Activated CD4-positive, alpha-beta T cell treated with anti-CD3 and anti-CD28 coated beads for 36 hours (primary cell): ENCODE data around the gene USP48. TPM values are rescaled to one million over a fixed set of nuclear protein-coding genes. Genes with fewer than 3 reads are reported as not detected.
A peak's percentile ranks its signal among the peaks of the same experiment; 100 is the strongest.

Source experiments
- ATAC-seq: fragments of 200-7000 bp; cut with Tn5 transposase; one replicate; pipeline ENCODE4 v1.10.0; 2021; ENCODE audit warnings: mild to moderate bottlenecking, moderate library complexity
- CTCF ChIA-PET: fragments of 350-600 bp; sonication (Branson Sonifier 250); formaldehyde crosslinking; loops from one replicate; lab custom pipeline; 2021; ENCODE audit warnings: antibody characterized with exemption; lab: Charles Lee
- POLR2A ChIA-PET: fragments of 350-600 bp; sonication (Branson Sonifier 250); formaldehyde crosslinking; loops from one replicate; lab custom pipeline; 2021; ENCODE audit warnings: antibody characterized with exemption, inconsistent platforms; lab: Charles Lee
- DNase-seq: peaks from one replicate; pipeline ENCODE4 v3.0.0-alpha.2; 2020
- H3K27ac Mint-ChIP-seq: one replicate; pipeline ENCODE4 v1.8.0; 2021; ENCODE audit warnings: mixed read lengths
- H3K27me3 Mint-ChIP-seq: one replicate; pipeline ENCODE4 v1.8.0; 2021; ENCODE audit warnings: mixed read lengths
- H3K36me3 Mint-ChIP-seq: one replicate; pipeline ENCODE4 v1.8.0; 2021; ENCODE audit warnings: low read depth, mixed read lengths
- H3K4me1 Mint-ChIP-seq: one replicate; pipeline ENCODE4 v1.8.0; 2021; ENCODE audit warnings: mixed read lengths
- H3K4me3 Mint-ChIP-seq: one replicate; pipeline ENCODE4 v1.8.0; 2021; ENCODE audit warnings: mild to moderate bottlenecking, moderate library complexity, mixed read lengths
- H3K9me3 Mint-ChIP-seq: one replicate; pipeline ENCODE4 v1.8.0; 2021; ENCODE audit warnings: low read depth, mixed read lengths
- intact Hi-C, 2 experiments: fragments of 100-400 bp; cut with DNase I in 1 of 2; cut with micrococcal nuclease in 1 of 2; formaldehyde crosslinking; loops; one replicate each; pipeline versions ENCODE4 v1.14.2 to v1.15.1; 2022 to 2024; cut with DNase I, micrococcal nuclease
- total RNA-seq, 2 experiments: library from RNA; stranded (reverse); gene quantifications; one replicate each; pipeline ENCODE4 v1.2.3, GENCODE V29; 2021

Gene USP48
- total RNA-seq, 2 experiments from 2014 or later: 66.9 to 81.5 TPM

GRCh38 chr1:21641076-21641475 is 141.9 kb downstream of the USP48 start:
- no peak for DNase-seq
- POLR2A ChIA-PET: no interaction called here
- Mint-ChIP-seq H3K4me3 (no peak overlapping the region), H3K27ac (no peak overlapping the region), H3K36me3 (no peaks in the 10 kb centered on the region), H3K9me3 (no peaks in the 10 kb centered on the region), H3K4me1 (peaks cover 5% of the 10 kb centered on the region), H3K27me3 (peaks cover 6% of the 10 kb centered on the region)
- CTCF ChIA-PET: interaction anchor here (0.5 to 0.8 kb wide), 2 partner anchors 16 to 531 kb away, joined by 3 read pairs; no protein-coding TSS in a partner anchor
- intact Hi-C loops: no loop called here
- no peak for ATAC-seq

- Mint-ChIP-seq H3K4me1 (peaks cover 5% of the 10 kb centered on the region), H3K36me3 (no peaks in the 10 kb centered on the region), H3K4me3 (no peak overlapping the region), H3K27ac (no peak overlapping the region), H3K9me3 (no peaks in the 10 kb centered on the region), H3K27me3 (peaks cover 6% of the 10 kb centered on the region)
- CTCF ChIA-PET: interaction anchor here (0.5 to 0.8 kb wide), 2 partner anchors 17 to 531 kb away, joined by 3 read pairs; no protein-coding TSS in a partner anchor
- DNase-seq: no peak
- no peak for ATAC-seq
- POLR2A ChIA-PET: no interaction called here
- intact Hi-C loops: no loop called here
Measured at GRCh38 chr1:21640653-21641052, 142.3 kb downstream of the USP48 start.

GRCh38 chr1:21639594-21640041 is 143.3 kb downstream of the USP48 start:
- POLR2A ChIA-PET: no interaction called here

GRCh38 chr1:21638531-21639341 is 144.2 kb downstream of the USP48 start:
- Mint-ChIP-seq H3K27me3 (peaks cover 6% of the 10 kb centered on the region), H3K27ac (no peak overlapping the region), H3K4me1 (peaks cover 5% of the 10 kb centered on the region), H3K9me3 (no peaks in the 10 kb centered on the region), H3K36me3 (no peaks in the 10 kb centered on the region), H3K4me3 (no peak overlapping the region)
- ATAC-seq: peak; percentile 89
- intact Hi-C loops: no loop called here
- CTCF ChIA-PET: interaction anchor here (0.5 to 0.9 kb wide), 3 partner anchors 20 to 296 kb away, joined by 3 to 4 read pairs (median 4); no protein-coding TSS in a partner anchor
- POLR2A ChIA-PET: no interaction called here
- DNase-seq: peak; percentile 48

More at GRCh38 chr1:21639594-21640041, 143.3 kb downstream of the USP48 start:
- CTCF ChIA-PET: no interaction called here
- Mint-ChIP-seq H3K4me1 (peaks cover 5% of the 10 kb centered on the region), H3K9me3 (no peaks in the 10 kb centered on the region), H3K36me3 (no peaks in the 10 kb centered on the region), H3K4me3 (no peak overlapping the region), H3K27me3 (peaks cover 6% of the 10 kb centered on the region), H3K27ac (no peak overlapping the region)
- ATAC-seq (no peak), DNase-seq (no peak)
- intact Hi-C loops: no loop called here

- Mint-ChIP-seq H3K4me3 (no peak overlapping the region), H3K4me1 (peaks cover 5% of the 10 kb centered on the region), H3K9me3 (no peaks in the 10 kb centered on the region), H3K27ac (no peak overlapping the region), H3K36me3 (no peaks in the 10 kb centered on the region), H3K27me3 (peaks cover 2% of the 10 kb centered on the region)
- ChIA-PET CTCF (no interaction called here), POLR2A (no interaction called here)
- intact Hi-C loops: no loop called here
- DNase-seq (no peak), ATAC-seq (no peak)
Measured at GRCh38 chr1:21637514-21637913, 145.4 kb downstream of the USP48 start.

GRCh38 chr1:21636029-21636428 is 146.9 kb downstream of the USP48 start:
- Mint-ChIP-seq H3K4me3 (no peak overlapping the region), H3K36me3 (no peaks in the 10 kb centered on the region), H3K4me1 (peaks cover 5% of the 10 kb centered on the region), H3K9me3 (no peaks in the 10 kb centered on the region), H3K27ac (no peak overlapping the region), H3K27me3 (peaks cover 2% of the 10 kb centered on the region)
- DNase-seq (no peak), ATAC-seq (no peak)
- CTCF ChIA-PET: interaction anchor here (0.9 kb wide), 1 partner anchor 27 kb away, joined by 5 read pairs; no protein-coding TSS in a partner anchor
- intact Hi-C loops: no loop called here
- POLR2A ChIA-PET: no interaction called here

- ChIA-PET POLR2A (no interaction called here), CTCF (no interaction called here)
- intact Hi-C loops: no loop called here
- H3K27me3 Mint-ChIP-seq: no peaks in the 10 kb centered on the region
- no peaks in the 10 kb centered on the region for H3K36me3 Mint-ChIP-seq
- H3K27ac Mint-ChIP-seq: no peak overlapping the region
- peaks cover 5% of the 10 kb centered on the region for H3K4me1 Mint-ChIP-seq
- ATAC-seq (no peak), DNase-seq (no peak)
- no peaks in the 10 kb centered on the region for H3K9me3 Mint-ChIP-seq
- H3K4me3 Mint-ChIP-seq: no peak overlapping the region
Measured at GRCh38 chr1:21634806-21635535, 148.0 kb downstream of the USP48 start.

- Mint-ChIP-seq H3K27ac (no peak overlapping the region), H3K4me1 (peaks cover 5% of the 10 kb centered on the region), H3K4me3 (no peak overlapping the region), H3K9me3 (no peaks in the 10 kb centered on the region), H3K36me3 (no peaks in the 10 kb centered on the region), H3K27me3 (peaks cover 4% of the 10 kb centered on the region)
- DNase-seq (no peak), ATAC-seq (no peak)
- CTCF ChIA-PET: interaction anchor here (0.6 kb wide), 1 partner anchor 140 kb away, joined by 3 read pairs; no protein-coding TSS in a partner anchor
- POLR2A ChIA-PET: no interaction called here
- intact Hi-C loops: no loop called here
Measured at GRCh38 chr1:21633992-21634805, 148.8 kb downstream of the USP48 start.

GRCh38 chr1:21633141-21633755 is 149.7 kb downstream of the USP48 start:
- intact Hi-C loops: no loop called here
- ChIA-PET CTCF (no interaction called here), POLR2A (no interaction called here)
- Mint-ChIP-seq H3K27ac (no peak overlapping the region), H3K36me3 (no peaks in the 10 kb centered on the region), H3K4me3 (no peak overlapping the region), H3K27me3 (peaks cover 4% of the 10 kb centered on the region), H3K9me3 (no peaks in the 10 kb centered on the region), H3K4me1 (no peaks in the 10 kb centered on the region)
- no peak for ATAC-seq
- no peak for DNase-seq

GRCh38 chr1:21631944-21632887 is 150.7 kb downstream of the USP48 start:
- no peaks in the 10 kb centered on the region for H3K4me1 Mint-ChIP-seq
- H3K27me3 Mint-ChIP-seq: peaks cover 4% of the 10 kb centered on the region
- no peak overlapping the region for H3K4me3 Mint-ChIP-seq
- ATAC-seq (no peak), DNase-seq (no peak)
- CTCF ChIA-PET: no interaction called here
- H3K9me3 Mint-ChIP-seq: no peaks in the 10 kb centered on the region
- H3K27ac Mint-ChIP-seq: no peak overlapping the region
- intact Hi-C loops: no loop called here
- H3K36me3 Mint-ChIP-seq: no peaks in the 10 kb centered on the region
- POLR2A ChIA-PET: no interaction called here
